Sigmoid colon (tissue), 7 donors: ENCODE data around the gene POLR1C. TPM values are rescaled to one million over a fixed set of nuclear protein-coding genes. Genes with fewer than 3 reads are reported as not detected.
A peak's percentile ranks its signal among the peaks of the same experiment; 100 is the strongest.

ENCODE experiments used
- DNase-seq: peaks from one replicate; pipeline ENCODE4 v3.0.0-alpha.2; 2019
- H3K27ac ChIP-seq, 4 donors: fragments of 200-600 bp; sonication (generic); one replicate each; pipeline ENCODE4 v1.5.1; 2016 to 2019; ENCODE audit warnings: mild to moderate bottlenecking in 1 of 4
- H3K27me3 ChIP-seq, 3 donors: fragments of 200-600 bp; sonication (generic); one replicate each; pipeline ENCODE4 v1.5.1; 2019; ENCODE audit warnings: mild to moderate bottlenecking in 1 of 3
- H3K36me3 ChIP-seq, 4 donors: fragments of 200-600 bp; sonication (generic); one replicate each; pipeline ENCODE4 v1.5.1; 2016 to 2019
- H3K4me1 ChIP-seq, 4 donors: fragments of 200-600 bp; sonication (generic); one replicate each; pipeline ENCODE4 v1.5.1; 2017 to 2019
- H3K4me3 ChIP-seq, 4 donors: fragments of 200-600 bp; sonication (generic); one replicate each; pipeline ENCODE4 v1.5.1; 2017 to 2019; ENCODE audit warnings: mild to moderate bottlenecking in 2 of 4, moderate library complexity in 1 of 4
- H3K9me3 ChIP-seq, 4 donors: fragments of 200-600 bp in 3 of 4; sonication (generic) in 3 of 4; one replicate each; pipeline versions ENCODE4 v1.5.1 to v1.6.1; 2013 to 2019
- CTCF ChIP-seq, 4 experiments: fragments of 450-650 bp in 3 of 4; fragments of 200-600 bp in 1 of 4; IDR thresholded peaks; one replicate each; pipeline ENCODE4 v1.5.1; 2016 to 2019; ENCODE audit warnings: antibody characterized with exemption in 4 of 4, mild to moderate bottlenecking in 3 of 4, moderate library complexity in 2 of 4
- EP300 ChIP-seq, 4 donors: sonication (generic); formaldehyde crosslinking; IDR thresholded peaks; one replicate each; pipeline ENCODE4 v1.6.1; 2017; ENCODE audit warnings: antibody characterized with exemption in 4 of 4
- POLR2A ChIP-seq, 2 donors: fragments of 450-650 bp; IDR thresholded peaks; one replicate each; pipeline ENCODE4 v1.6.1; 2016; ENCODE audit warnings: antibody characterized with exemption in 2 of 2, mild to moderate bottlenecking in 2 of 2, moderate library complexity in 2 of 2
- POLR2AphosphoS5 ChIP-seq, 4 donors: sonication (generic); formaldehyde crosslinking; IDR thresholded peaks; one replicate each; pipeline ENCODE4 v1.6.1; 2017; ENCODE audit warnings: antibody characterized with exemption in 4 of 4
- WGBS, 2 donors: extraction: QIAGEN DNeasy Blood & Tissue Kit; methylation state at CpG; one replicate each; pipeline ENCODE4 v1.1.7; 2013; 5-methylcytosine and 5-hydroxymethylcytosine counted together
- intact Hi-C: fragments of 100-400 bp; cut with DNase I; formaldehyde crosslinking; loops from one replicate; pipeline ENCODE4 v1.15.1; 2023
- polyA plus RNA-seq, 3 donors: library from polyadenylated mRNA; stranded (reverse); fragments of 200-250 nt; gene quantifications; one replicate each; pipeline ENCODE4 v1.2.3, GENCODE V29; 2013
- total RNA-seq, 4 donors: library from RNA; depleted of rRNA; stranded (reverse); fragments of >200 nt; gene quantifications; one replicate each; pipeline ENCODE4 v1.1.0, GENCODE V29; 2016
- donor health status: healthy with polysubstance abuse.
- donor health status: Bipolar disorder and iron deficiency.
- donor health status: healthy.

The POLR1C gene
- total and polyA plus RNA-seq, 7 donors = 11.9 to 39.5 (median 18.2) TPM

- Histone ChIP-seq H3K27me3 (peaks cover 0 to 14% (median 0%) of the 10 kb centered on the region in 3 donors), H3K36me3 (peaks cover 16 to 50% (median 37%) of the 10 kb centered on the region in 4 donors), H3K27ac (peak overlapping the region in 1 of 4 donors; percentile 26), H3K4me1 (peaks cover 0 to 25% (median 22%) of the 10 kb centered on the region in 4 donors), H3K4me3 (no peak overlapping the region), H3K9me3 (no peaks in the 10 kb centered on the region)
- DNase-seq = no peak
- intact Hi-C loops = loop anchor here (1.0 to 5.0 kb wide), 5 partner anchors 29 to 279 kb away; partner anchors contain the start of genes DNPH1, TJAP1 and ZNF318
- 91 to 92% methylated on average over 3 of the region's 3 CpGs for WGBS, 2 donors
- TF ChIP-seq EP300 (IDR thresholded peaks at IDR 0.05) = no peak
These were observed 10.7 kb upstream of the POLR1C start for GRCh38 chr6:43506171-43506570.

GRCh38 chr6:43506667-43507471 is 10.0 kb upstream of the POLR1C start:
- 20 to 30% methylated on average over 14 of the region's 14 CpGs for WGBS, 2 donors
- Histone ChIP-seq H3K4me3 (no peak overlapping the region), H3K4me1 (peaks cover 0 to 25% (median 22%) of the 10 kb centered on the region in 4 donors), H3K27me3 (peaks cover 0 to 14% (median 0%) of the 10 kb centered on the region in 3 donors), H3K9me3 (no peaks in the 10 kb centered on the region), H3K36me3 (peaks cover 18 to 52% (median 39%) of the 10 kb centered on the region in 4 donors), H3K27ac (peak overlapping the region in 1 of 4 donors; percentile 26)
- DNase-seq = peak; percentile 89
- TF ChIP-seq POLR2A (IDR thresholded peaks at IDR 0.05) = no peak
- TF ChIP-seq CTCF (IDR thresholded peaks at IDR 0.05) = peak; percentile 79 to 97 (median 92)
- intact Hi-C loops = loop anchor here (1.0 to 5.0 kb wide), 5 partner anchors 30 to 280 kb away; partner anchors contain the start of genes DNPH1, TJAP1 and ZNF318

GRCh38 chr6:43508481-43509141 is 8.3 kb upstream of the POLR1C start:
- Histone ChIP-seq H3K4me3 (no peak overlapping the region), H3K27me3 (peaks cover 0 to 14% (median 0%) of the 10 kb centered on the region in 3 donors), H3K27ac (no peak overlapping the region), H3K9me3 (no peaks in the 10 kb centered on the region), H3K4me1 (peaks cover 0 to 25% (median 22%) of the 10 kb centered on the region in 4 donors), H3K36me3 (peaks cover 20 to 52% (median 38%) of the 10 kb centered on the region in 4 donors)
- TF ChIP-seq POLR2AphosphoS5 (IDR thresholded peaks at IDR 0.05) = no peak
- TF ChIP-seq CTCF (IDR thresholded peaks at IDR 0.05) = no peak
- no peak for TF ChIP-seq POLR2A (IDR thresholded peaks at IDR 0.05)
- TF ChIP-seq EP300 (IDR thresholded peaks at IDR 0.05) = no peak
- no peak for DNase-seq
- intact Hi-C loops = loop anchor here (5.0 kb wide), 3 partner anchors 141 to 281 kb away; partner anchors contain the start of genes DNPH1 and ZNF318
- 55 to 75% methylated on average over 8 of the region's 8 CpGs for WGBS, 2 donors

DNA sequence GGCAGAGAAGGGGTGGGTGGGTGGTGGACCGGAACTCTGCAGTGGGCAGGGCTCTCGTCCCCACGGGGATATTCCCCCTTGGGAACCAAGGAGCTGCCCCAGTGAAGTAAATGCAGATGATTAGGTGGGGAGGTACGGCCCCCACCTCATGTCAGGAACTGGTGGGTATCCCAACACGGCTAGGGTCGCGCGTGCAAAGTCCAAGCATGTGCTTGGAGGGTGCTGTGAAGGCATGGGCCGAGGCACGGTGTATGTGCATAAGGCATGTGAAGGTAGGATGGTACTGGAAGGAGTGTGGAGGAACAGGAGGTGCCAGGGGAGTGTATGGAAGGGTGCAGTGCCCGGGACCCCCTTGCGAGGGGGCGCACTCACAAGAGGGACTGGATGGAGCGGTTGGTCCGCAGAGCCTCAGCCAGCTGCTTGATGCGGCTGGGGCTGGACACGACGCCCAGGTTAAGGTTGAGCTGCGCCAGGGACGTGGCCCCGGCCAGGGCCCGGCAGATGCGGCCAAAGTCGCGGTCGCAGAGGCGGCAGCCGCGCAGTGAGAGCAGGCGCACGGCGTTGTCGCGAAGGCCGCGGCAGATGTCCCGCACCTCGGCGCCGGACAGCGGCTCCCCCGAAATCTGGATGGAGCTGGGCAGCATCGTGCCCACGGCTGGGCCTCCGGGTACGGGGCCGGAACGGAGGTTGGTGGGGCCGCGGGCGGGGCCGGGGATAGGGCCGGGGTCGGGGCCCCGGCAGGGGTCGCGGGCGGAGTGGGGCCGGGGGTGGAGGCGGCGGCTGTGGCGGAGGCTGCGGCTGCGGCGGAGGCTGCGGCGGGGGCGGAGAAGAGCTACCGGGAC is 7.5 kb upstream of the POLR1C start:
- TF ChIP-seq POLR2AphosphoS5 (IDR thresholded peaks at IDR 0.05) (no peak), EP300 (IDR thresholded peaks at IDR 0.05) (no peak), CTCF (IDR thresholded peaks at IDR 0.05) (no peak), POLR2A (IDR thresholded peaks at IDR 0.05) (no peak)
- Histone ChIP-seq H3K4me1 (peaks cover 0 to 30% (median 25%) of the 10 kb centered on the region in 4 donors), H3K9me3 (no peaks in the 10 kb centered on the region), H3K27ac (peak overlapping the region; percentile 63 to 71 (median 64)), H3K4me3 (peak overlapping the region; percentile 50 to 86 (median 73)), H3K36me3 (peaks cover 24 to 52% (median 38%) of the 10 kb centered on the region in 4 donors), H3K27me3 (peaks cover 0 to 14% (median 0%) of the 10 kb centered on the region in 3 donors)
- intact Hi-C loops = loop anchor here (5.0 kb wide), 3 partner anchors 142 to 282 kb away; partner anchors contain the start of genes DNPH1 and ZNF318
- 5 to 9% methylated on average over 69 of the region's 69 CpGs for WGBS, 2 donors
- DNase-seq = no peak
